ENCODE results near the gene IFRD1. TPM values are rescaled to one million over a fixed set of nuclear protein-coding genes. Genes with fewer than 3 reads are reported as not detected.

IFRD1 gene, protein sequence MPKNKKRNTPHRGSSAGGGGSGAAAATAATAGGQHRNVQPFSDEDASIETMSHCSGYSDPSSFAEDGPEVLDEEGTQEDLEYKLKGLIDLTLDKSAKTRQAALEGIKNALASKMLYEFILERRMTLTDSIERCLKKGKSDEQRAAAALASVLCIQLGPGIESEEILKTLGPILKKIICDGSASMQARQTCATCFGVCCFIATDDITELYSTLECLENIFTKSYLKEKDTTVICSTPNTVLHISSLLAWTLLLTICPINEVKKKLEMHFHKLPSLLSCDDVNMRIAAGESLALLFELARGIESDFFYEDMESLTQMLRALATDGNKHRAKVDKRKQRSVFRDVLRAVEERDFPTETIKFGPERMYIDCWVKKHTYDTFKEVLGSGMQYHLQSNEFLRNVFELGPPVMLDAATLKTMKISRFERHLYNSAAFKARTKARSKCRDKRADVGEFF
- total RNA-seq: 35.1 and 35.3 TPM in 2 replicates

DNA sequence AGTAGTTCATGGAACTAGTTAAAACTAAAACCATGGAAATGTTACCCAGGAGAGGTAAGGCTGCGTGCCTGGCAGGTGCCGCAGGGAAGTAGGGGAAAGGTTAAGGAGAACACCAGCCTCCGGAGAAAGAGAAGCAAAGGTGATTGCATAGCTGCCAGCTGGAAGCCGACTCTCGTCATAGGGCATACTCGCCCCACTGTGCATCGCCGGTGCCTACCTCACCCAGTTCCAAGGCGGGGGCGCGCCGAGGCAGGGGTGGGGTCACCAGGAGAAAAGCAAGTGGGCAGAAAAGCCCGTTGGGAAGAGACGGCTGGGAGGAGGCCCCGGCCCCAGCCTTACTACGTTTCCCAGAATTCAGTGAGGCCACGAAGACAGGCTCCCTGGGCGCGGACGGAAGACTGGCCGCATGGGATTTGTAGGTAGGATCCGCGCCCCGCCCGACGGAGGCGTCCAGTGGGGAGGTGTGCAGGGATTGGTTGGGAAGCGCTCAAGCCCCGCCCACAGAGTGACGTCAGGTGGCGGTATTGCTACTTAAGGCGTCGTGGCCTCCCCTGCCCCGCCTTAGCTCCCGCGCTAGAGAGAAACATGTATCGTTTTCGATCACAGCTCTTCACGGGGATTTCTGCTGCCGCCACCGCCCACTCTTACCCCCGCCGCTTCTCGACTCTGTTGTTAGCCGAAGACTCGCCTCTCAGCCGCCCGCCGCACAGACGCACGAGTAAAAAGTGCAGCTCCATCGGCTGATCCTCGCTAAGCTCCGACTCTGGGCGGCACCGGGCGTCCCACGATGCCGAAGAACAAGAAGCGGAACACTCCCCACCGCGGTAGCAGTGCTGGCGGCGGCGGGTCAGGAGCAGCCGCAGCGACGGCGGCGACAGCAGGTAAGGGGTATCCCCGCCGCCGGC, at the start of gene IFRD1:
IFRD1 (plus strand) TSS at position 559 of the 905 bp plus-strand sequence; CDS start at position 788, 229 bp downstream.
- intact Hi-C loops (cut with micrococcal nuclease): loop anchor here (1.0 to 10.0 kb wide), 8 partner anchors 28 to 1367 kb away; partner anchors contain the start of genes DOCK4, SMIM30, TMEM168 and ZNF277

DNA sequence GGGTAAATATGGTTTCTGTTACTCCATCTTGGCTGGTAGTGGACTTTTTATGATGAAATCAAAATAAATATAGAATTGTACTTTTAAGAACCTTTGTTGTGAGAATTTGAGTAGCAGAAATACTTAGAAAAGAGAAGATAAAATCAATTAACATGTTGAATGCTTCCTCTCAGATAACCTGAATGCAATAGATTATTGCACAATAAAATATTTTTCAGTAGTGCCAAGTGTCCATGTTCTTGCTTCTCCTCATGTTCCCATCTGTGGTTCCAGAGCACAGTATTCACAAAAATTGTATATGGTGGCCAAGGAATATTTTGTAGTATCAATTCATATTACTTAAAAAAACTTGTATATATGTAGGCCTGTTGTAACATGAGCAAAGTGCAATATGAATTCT, 45.9 kb upstream of the IFRD1 start:
- intact Hi-C loops (cut with micrococcal nuclease): no loop called here

DNA sequence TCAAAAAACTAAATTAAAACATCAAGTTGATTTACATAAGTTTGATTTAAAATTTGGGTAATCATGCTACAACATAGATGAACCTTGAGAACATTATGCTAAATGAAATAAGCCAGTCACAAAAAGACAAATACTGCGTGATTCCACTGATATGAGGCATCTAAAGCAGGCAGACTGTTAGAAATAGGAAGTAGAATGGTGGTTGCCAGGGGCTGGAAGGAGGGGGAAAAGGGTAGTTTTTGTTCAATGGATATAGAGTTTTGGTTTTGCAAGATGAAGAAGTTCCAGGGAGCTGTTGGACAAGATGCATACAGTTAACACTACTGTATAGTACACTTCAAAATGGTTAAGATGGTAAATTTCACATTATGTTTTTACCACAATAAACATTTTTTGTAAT, 45.0 kb upstream of the IFRD1 start:
- intact Hi-C loops (cut with micrococcal nuclease): no loop called here

- intact Hi-C loops (cut with micrococcal nuclease): no loop called here
These were observed 43.0 kb upstream of the IFRD1 start for GRCh38 chr7:112407261-112407660.

DNA sequence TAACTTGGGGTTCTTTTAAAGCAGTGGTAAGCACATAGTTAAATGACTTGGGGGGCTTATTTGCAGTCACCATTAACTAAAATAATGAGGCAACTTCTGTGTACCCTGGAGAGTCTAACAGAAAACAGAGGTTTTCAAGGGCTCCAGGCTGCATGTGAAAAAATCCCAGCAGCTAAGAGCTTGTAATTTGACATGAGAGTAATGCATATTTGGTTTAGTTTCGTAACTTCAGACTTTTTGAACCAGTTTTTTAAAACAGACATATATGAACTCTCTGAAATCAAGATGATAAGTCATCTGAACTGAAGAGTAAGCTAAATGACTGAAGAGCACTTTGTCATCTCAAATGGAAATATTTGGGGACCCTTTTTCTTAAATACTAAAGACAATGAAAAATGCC, 40.2 kb upstream of the IFRD1 start:
- intact Hi-C loops (cut with micrococcal nuclease): no loop called here

DNA sequence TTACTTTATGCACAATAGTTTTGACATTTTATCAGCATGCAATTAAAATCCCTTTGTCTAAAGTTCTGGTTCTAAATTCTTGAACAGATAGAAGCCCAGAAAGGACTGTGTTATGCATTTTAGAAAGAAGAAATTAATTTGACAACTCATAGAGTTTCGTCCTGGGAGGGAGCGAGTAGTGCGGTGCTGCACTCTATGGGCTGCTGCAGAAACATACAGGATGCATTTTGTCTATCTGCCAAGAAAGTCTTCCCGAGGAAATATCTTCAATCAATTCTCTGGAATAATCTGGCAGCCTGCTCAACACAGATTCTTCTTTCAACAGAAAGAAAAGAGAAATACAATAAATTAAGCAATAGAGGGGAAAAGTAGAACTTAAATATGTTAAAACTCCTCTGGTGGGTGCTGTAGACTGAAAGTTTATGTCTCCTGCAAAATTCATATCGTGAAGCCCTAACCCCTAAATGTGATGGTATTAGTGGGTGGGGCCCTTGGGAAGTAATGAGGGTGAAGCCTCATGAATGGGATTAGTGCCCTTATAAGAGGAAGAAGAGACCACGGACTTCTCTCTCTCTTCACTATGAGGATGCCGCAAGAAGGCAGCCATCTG, 39.0 kb upstream of the IFRD1 start:
- intact Hi-C loops (cut with micrococcal nuclease): no loop called here

DNA sequence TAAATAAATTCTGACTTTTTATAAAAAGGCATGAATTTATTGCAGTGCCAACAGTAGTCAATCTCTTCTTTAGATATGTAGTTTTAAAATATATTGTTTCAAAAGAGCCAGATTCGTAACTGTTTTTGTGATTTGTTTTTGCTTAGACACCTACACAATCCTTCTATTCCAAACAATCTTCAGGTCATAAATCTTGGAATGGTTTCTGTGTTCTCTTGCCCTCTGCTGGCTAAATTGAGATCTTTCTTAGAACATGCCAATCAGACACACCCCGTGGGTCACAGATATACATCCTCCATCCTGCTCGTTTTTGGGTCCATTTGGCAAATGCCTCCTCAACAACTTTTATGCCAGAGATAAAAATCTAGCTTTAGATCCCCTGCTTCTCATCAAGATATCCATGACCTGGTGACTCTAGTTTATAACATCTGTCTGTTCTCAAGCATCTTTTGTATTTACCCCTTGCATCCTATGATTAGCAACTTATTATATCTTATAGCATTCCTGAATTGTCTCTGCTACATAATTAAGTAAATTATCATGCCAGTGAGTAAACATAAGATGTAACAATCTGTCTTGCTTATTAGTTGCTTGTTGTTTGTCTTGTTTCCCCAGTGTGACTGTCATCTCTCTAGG, 35.3 kb upstream of the IFRD1 start:
- intact Hi-C loops (cut with micrococcal nuclease): loop anchor here (1.0 kb wide), 2 partner anchors 663 to 674 kb away; no protein-coding TSS in a partner anchor

DNA sequence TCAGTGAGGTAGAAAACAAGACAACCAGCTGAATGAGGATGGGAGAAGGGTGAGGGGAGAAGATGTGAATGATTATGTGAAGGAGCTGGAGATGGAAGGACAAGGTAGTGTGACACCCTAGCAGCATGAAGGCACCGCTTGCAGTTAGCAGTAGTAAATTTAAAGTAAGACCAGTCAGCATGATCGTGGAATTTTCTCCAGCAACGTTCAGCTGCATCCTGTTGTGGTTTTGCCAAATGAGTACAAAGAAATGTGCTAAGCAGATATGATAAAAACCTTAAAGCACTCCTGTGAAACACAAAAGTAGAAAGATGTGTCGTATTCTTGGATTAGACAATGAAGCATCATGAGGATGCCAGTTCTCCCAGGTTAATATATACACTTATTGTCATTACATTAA, 34.1 kb upstream of the IFRD1 start:
- intact Hi-C loops (cut with micrococcal nuclease): no loop called here

- intact Hi-C loops (cut with micrococcal nuclease): no loop called here
These were observed 30.6 kb upstream of the IFRD1 start for GRCh38 chr7:112419543-112420130.

DNA sequence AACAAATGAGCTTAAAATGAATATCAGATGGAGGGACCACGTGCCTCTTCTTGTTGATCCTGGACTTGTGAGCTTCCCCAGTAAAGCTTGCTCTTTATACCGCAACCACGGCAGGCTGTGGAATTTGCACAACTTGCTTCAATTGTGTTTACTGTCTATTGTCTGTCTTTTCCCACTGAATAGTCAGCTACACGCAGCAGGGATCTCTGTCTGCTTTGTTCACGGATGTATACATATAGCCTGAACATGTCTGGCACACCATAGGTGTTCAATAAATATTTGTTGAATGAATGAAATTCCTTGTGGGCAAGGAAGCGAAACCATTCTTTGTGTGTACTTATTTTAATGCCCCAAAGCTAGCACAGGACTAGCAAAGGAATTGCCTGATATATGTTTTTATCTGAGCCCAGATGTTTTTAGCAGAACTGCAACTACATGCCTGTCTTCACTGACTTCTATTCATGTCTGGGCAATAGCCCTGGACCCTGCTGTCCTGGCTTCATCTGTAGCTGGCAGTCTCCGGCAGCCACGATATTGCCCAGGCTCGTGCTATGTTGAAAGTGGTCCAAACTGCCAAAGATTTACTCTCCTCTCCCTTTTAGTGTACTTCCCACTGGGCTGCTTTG, 29.9 kb upstream of the IFRD1 start:
- intact Hi-C loops (cut with micrococcal nuclease): no loop called here

DNA sequence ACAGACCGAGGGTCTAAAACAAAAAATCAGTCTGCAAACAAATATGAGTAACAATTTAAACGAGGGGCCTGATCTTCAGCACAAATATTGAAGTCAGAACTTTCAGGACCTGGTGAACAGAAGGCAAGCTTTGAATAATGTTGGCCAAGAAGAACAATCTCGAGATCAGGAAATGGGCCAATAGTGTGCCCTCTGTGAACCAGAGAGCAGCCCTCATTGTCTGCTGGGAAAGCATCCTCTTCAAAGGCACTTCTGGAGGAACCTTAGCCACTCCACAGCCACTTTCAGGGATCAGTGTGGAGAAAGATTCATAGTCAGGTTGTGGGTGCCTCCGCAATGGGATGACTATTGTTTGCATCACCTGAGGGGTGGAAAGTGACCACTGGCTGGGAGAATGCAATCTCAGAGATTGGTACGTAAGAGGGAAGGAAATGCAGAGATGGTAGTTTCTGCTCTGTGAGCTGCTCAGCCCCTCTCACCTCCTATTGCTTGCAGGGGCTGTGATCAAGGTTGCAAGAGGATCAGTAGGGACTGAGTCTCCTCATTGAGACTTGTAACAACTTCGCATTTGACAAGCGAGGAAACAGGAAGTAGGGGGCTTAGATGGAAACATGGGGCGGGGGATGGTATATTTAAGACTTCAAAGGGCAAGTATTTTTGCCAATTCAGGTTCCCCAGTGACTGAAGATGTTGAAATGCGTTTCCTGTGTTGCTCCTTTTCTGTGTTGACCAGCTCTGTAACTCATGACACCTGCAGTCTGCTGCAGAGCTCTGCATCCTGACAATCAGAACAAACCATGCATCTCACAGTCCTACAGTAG, 28.4 kb upstream of the IFRD1 start:
- intact Hi-C loops (cut with micrococcal nuclease): loop anchor here (1.0 kb wide), 1 partner anchor 28 kb away; the partner anchor contains the start of gene IFRD1

DNA sequence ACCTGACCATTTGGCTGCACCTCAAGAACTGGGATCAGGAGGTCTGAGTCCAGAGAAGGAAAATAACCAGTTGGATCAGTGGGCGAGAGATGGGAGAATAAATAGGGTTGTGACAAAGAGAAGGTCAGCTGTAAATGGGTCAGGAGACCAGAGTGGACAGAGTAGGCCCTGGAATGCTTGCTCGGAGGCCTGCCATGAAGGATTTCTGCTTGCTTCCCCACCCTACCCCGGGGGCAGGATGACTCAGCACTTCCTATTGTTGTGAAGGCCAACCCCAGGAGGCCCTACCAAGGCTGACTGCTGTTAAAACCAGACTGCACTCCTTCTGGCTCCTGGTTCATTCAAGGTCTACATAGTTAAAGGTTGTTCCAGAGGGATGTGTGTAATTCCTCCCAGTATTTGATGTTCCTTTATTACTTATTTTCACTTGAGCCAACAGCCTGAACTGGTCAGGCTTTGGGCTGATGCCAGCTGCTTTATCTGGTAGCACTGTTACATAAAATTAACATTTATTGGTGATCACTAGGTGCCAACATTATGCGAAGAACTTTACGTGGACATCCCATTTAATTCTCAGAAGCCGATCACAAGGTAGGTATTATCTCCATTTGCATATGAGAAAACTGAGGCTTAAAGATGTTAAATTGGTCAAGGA, 27.3 kb upstream of the IFRD1 start:
- intact Hi-C loops (cut with micrococcal nuclease): loop anchor here (1.0 kb wide), 1 partner anchor 27 kb away; the partner anchor contains the start of gene IFRD1

GRCh38 chr7:112423987-112424386, 26.3 kb upstream of the IFRD1 start:
- intact Hi-C loops (cut with micrococcal nuclease): no loop called here

- intact Hi-C loops (cut with micrococcal nuclease): no loop called here
These were observed 22.3 kb upstream of the IFRD1 start for GRCh38 chr7:112427984-112428383.

GRCh38 chr7:112428715-112429114, 21.5 kb upstream of the IFRD1 start:
- intact Hi-C loops (cut with micrococcal nuclease): no loop called here

DNA sequence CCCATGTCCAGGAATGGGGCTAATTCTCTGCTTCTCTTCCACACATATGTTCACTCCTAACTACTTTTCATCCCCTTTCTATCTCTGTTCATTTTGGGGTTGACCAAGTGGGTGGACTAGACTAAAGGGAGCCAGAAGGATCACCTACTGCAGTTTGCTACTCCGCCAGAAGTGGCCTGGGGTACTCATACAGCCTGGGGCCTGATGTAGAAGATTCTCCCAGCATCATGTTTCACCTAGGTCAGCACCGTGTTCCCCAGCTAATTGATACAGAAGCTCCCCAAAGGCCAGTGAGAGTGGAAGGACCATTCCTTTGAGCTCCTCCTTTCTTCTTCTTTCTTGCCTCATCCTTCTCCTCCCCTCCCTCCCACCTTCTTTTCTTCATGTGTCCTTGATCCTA, 19.6 kb upstream of the IFRD1 start:
- intact Hi-C loops (cut with micrococcal nuclease): no loop called here

DNA sequence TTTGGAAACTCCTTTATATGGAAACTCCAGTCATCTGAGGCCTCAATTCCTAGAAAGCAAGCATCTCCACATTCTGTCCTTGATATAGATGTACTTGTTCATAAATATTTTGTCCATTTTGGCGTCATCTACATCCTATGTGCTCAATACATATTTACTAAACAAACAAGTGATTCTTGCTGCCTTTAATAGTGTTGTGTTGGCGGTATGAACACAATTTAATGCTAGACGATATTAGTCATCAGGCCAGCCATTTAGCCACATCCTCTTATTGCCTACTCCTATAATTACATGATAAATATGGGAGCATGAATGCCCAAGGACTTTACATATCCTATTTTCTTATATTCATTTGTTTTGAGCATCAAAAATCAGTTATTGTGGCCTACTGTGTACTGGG, 18.5 kb upstream of the IFRD1 start:
- intact Hi-C loops (cut with micrococcal nuclease): no loop called here

DNA sequence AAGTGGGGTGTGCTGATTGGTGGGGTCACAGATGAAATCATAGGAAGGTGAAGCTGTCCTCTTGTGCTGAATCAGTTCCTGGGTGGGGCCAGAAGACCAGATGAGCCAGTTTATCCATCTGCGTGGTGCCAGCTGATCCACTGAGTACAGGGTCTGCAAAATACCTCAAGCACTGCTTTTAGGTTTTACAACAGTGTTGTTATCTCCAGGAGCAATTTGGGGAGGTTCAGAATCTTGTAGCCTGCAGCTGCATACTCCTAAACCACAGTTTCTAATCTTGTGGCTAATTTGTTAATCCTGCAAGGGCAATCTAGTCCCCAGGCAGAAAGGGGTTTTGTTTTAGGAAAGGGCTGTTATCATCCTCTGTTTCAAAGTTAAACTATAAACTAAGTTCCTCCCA, 17.0 kb upstream of the IFRD1 start:
- intact Hi-C loops (cut with micrococcal nuclease): no loop called here

DNA sequence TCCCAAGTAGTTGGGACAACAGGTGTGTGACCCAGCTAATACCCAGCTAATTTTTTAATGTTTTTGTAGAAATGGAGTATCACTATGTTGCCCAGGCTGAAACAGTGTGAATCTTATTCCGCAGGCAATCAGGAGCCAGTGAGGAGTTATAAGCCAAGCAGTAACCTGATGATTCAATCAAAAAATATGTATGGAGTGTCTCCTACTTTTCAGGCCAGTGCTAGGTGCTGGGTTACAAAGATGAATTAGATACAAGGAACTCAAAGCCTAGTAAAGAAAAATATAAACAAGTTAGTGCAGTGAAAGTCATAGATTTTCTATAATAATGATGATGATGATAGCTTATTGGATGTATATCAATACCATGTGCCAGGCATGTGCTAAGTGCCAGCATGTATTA, 13.2 kb upstream of the IFRD1 start:
- intact Hi-C loops (cut with micrococcal nuclease): no loop called here
